H9 (cell line): Measurements from ENCODE around the gene POFUT2. TPM values are rescaled to one million over a fixed set of nuclear protein-coding genes. Genes with fewer than 3 reads are reported as not detected.
A peak's percentile ranks its signal among the peaks of the same experiment; 100 is the strongest.

ENCODE experiments used
- DNase-seq: peaks from one replicate; pipeline ENCODE4 v3.0.0-alpha.2; 2017
- H2AFZ ChIP-seq: one replicate; pipeline ENCODE4 v1.6.1; 2013; ENCODE audit warnings: mild to moderate bottlenecking, low read length, control low read depth, moderate library complexity
- H2AK5ac ChIP-seq: 2 replicates; pipeline ENCODE4 v1.6.1; 2013; ENCODE audit warnings: low read length, control low read depth, mixed read lengths; ENCODE audit not compliant: insufficient read length
- H2BK120ac ChIP-seq: one replicate; pipeline ENCODE4 v1.6.1; 2013; ENCODE audit warnings: low read depth, mild to moderate bottlenecking, low read length, control low read depth, inconsistent platforms; ENCODE audit not compliant: poor library complexity, severe bottlenecking
- H2BK12ac ChIP-seq: 2 replicates; pipeline ENCODE4 v1.6.1; 2013; ENCODE audit warnings: low read length, control low read depth, mixed read lengths, low read depth; ENCODE audit not compliant: insufficient read length
- H2BK15ac ChIP-seq: 2 replicates; pipeline ENCODE4 v1.6.1; 2013; ENCODE audit warnings: low read depth, low read length, control low read depth
- H2BK20ac ChIP-seq: one replicate; pipeline ENCODE4 v1.6.1; 2013; ENCODE audit warnings: low read depth, mild to moderate bottlenecking, low read length, control low read depth, inconsistent platforms; ENCODE audit not compliant: poor library complexity, severe bottlenecking
- H2BK5ac ChIP-seq: 2 replicates; pipeline ENCODE4 v1.6.1; 2013; ENCODE audit warnings: low read length, control low read depth, mixed read lengths; ENCODE audit not compliant: insufficient read length
- H3K14ac ChIP-seq: 2 replicates; pipeline ENCODE4 v1.6.1; 2013; ENCODE audit warnings: low read length, control low read depth; ENCODE audit not compliant: insufficient read depth
- H3K18ac ChIP-seq: 2 replicates; pipeline ENCODE4 v1.6.1; 2013; ENCODE audit warnings: low read depth, mild to moderate bottlenecking, mixed read lengths, low read length, control low read depth; ENCODE audit not compliant: insufficient read length
- H3K23ac ChIP-seq: 2 replicates; pipeline ENCODE4 v1.6.1; 2013; ENCODE audit warnings: low read length, control low read depth, mixed read lengths, low read depth; ENCODE audit not compliant: insufficient read length
- H3K23me2 ChIP-seq: 2 replicates; pipeline ENCODE4 v1.6.1; 2013; ENCODE audit warnings: low read depth, mild to moderate bottlenecking, mixed read lengths, low read length, control low read depth; ENCODE audit not compliant: insufficient read length, poor library complexity, severe bottlenecking
- H3K27ac ChIP-seq: 2 replicates; pipeline ENCODE4 v1.5.1; 2013; ENCODE audit warnings: low read length, control low read depth, mixed read lengths, low read depth; ENCODE audit not compliant: insufficient read length
- H3K27me3 ChIP-seq: 2 replicates; pipeline ENCODE4 v1.6.1; 2013; ENCODE audit warnings: low read length, control low read depth, inconsistent platforms; ENCODE audit not compliant: insufficient read depth
- H3K4ac ChIP-seq: 2 replicates; pipeline ENCODE4 v1.6.1; 2013; ENCODE audit warnings: low read depth, mild to moderate bottlenecking, control low read depth, inconsistent platforms, low read length, moderate library complexity
- H3K4me1 ChIP-seq: 2 replicates; pipeline ENCODE4 v1.6.1; 2013; ENCODE audit warnings: low read length, control low read depth, inconsistent platforms; ENCODE audit not compliant: insufficient read depth
- H3K4me2 ChIP-seq: 2 replicates; pipeline ENCODE4 v1.6.1; 2013; ENCODE audit warnings: low read length, control low read depth, mixed read lengths; ENCODE audit not compliant: insufficient read length, insufficient read depth
- H3K56ac ChIP-seq: 2 replicates; pipeline ENCODE4 v1.6.1; 2013; ENCODE audit warnings: low read depth, mild to moderate bottlenecking, mixed read lengths, low read length, control low read depth; ENCODE audit not compliant: insufficient read length
- H3K79me1 ChIP-seq: 2 replicates; pipeline ENCODE4 v1.6.1; 2013; ENCODE audit warnings: low read depth, mild to moderate bottlenecking, moderate library complexity, low read length, control low read depth, inconsistent platforms; ENCODE audit not compliant: insufficient read depth, poor library complexity, severe bottlenecking
- H3K79me2 ChIP-seq: 2 replicates; pipeline ENCODE4 v1.6.1; 2013; ENCODE audit warnings: low read length, control low read depth, inconsistent platforms; ENCODE audit not compliant: insufficient read depth
- H3K9ac ChIP-seq: 2 replicates; pipeline ENCODE4 v1.6.1; 2013; ENCODE audit warnings: low read length, control low read depth, mixed read lengths; ENCODE audit not compliant: insufficient read length; ENCODE audit errors: extremely low read depth
- H3K9me3 ChIP-seq: one replicate; pipeline ENCODE4 v1.6.1; 2013; ENCODE audit warnings: low read depth, low read length, inconsistent platforms; ENCODE audit not compliant: control insufficient read depth
- H3T11ph ChIP-seq: one replicate; pipeline ENCODE4 v1.6.1; 2013; ENCODE audit warnings: mild to moderate bottlenecking, low read length, control low read depth, inconsistent platforms
- H4K20me1 ChIP-seq: one replicate; pipeline ENCODE4 v1.6.1; 2013; ENCODE audit not compliant: control insufficient read depth, insufficient read length, insufficient read depth
- H4K5ac ChIP-seq: 2 replicates; pipeline ENCODE4 v1.6.1; 2013; ENCODE audit warnings: low read depth, mild to moderate bottlenecking, mixed read lengths, low read length, control low read depth; ENCODE audit not compliant: insufficient read length
- H4K8ac ChIP-seq: replicated peaks from 2 replicates; pipeline ENCODE4 v1.6.1; 2013; ENCODE audit warnings: low read length, control low read depth, mixed read lengths, low read depth; ENCODE audit not compliant: insufficient read length
- H4K91ac ChIP-seq: 2 replicates; pipeline ENCODE4 v1.6.1; 2013; ENCODE audit warnings: low read depth, mild to moderate bottlenecking, moderate library complexity, mixed read lengths, low read length, control low read depth; ENCODE audit not compliant: insufficient read length
- H3K27ac Mint-ChIP-seq, 3 experiments: 2 replicates in 2 of 3; 3 replicates in 1 of 3; pipeline ENCODE4 v1.8.0; 2020 to 2021; ENCODE audit warnings: mixed read lengths in 3 of 3, mild to moderate bottlenecking in 1 of 3, moderate library complexity in 1 of 3
- H3K27me3 Mint-ChIP-seq: 2 replicates; pipeline ENCODE4 v1.8.0; 2021; ENCODE audit warnings: low read depth, mild to moderate bottlenecking, moderate library complexity, mixed read lengths
- H3K36me3 Mint-ChIP-seq, 3 experiments: 2 replicates in 2 of 3; 3 replicates in 1 of 3; pipeline ENCODE4 v1.8.0; 2020 to 2021; ENCODE audit warnings: low read depth in 3 of 3, mixed read lengths in 3 of 3; ENCODE audit not compliant: insufficient read depth in 1 of 3
- H3K4me1 Mint-ChIP-seq, 2 experiments: 2 replicates each; pipeline ENCODE4 v1.8.0; 2020; ENCODE audit warnings: mixed read lengths in 2 of 2
- H3K4me3 Mint-ChIP-seq, 2 experiments: 2 replicates in 1 of 2; 3 replicates in 1 of 2; pipeline ENCODE4 v1.8.0; 2020 to 2021; ENCODE audit warnings: mild to moderate bottlenecking in 2 of 2, mixed read lengths in 2 of 2, moderate library complexity in 1 of 2
- H3K9me3 Mint-ChIP-seq, 2 experiments: 2 replicates in 1 of 2; 3 replicates in 1 of 2; pipeline ENCODE4 v1.8.0; 2020; ENCODE audit warnings: mild to moderate bottlenecking in 2 of 2, mixed read lengths in 2 of 2, moderate library complexity in 1 of 2
- CTCF ChIP-seq: fragments of 200-600 bp; sonication (generic); conservative IDR thresholded peaks from 3 replicates; pipeline ENCODE4 v1.8.0; 2021; ENCODE audit warnings: antibody characterized with exemption, mild to moderate bottlenecking
- WGBS: extraction: QIAGEN DNeasy Blood & Tissue Kit; methylation state at CpG from one replicate; pipeline ENCODE4 v1.1.7; 2013; ENCODE audit warnings: missing lambda C conversion rate, low lambda C conversion rate, mixed read lengths; ENCODE audit not compliant: insufficient read length; ENCODE audit errors: extremely low coverage; 5-methylcytosine and 5-hydroxymethylcytosine counted together
- total RNA-seq: library from RNA; stranded (reverse); gene quantifications from 2 replicates; pipeline ENCODE4 v1.2.1, GENCODE V29; 2021

Gene POFUT2
- total RNA-seq, 1 experiment from 2014 or later = 34.8 TPM

GRCh38 chr21:45303091-45303615 lies 15.5 kb upstream of the POFUT2 start:
- DNase-seq = no peak
- no peaks in the 10 kb centered on the region for H3K9me3 ChIP-seq
- Mint-ChIP-seq H3K27me3 (peaks cover 5% of the 10 kb centered on the region), H3K9me3 (no peaks in the 10 kb centered on the region; a peak in 1 of 5 replicates), H3K4me1 (peaks cover 10 to 20% of the 10 kb centered on the region in 2 experiments; a peak in 3 of 4 replicates), H3K4me3 (peak overlapping the region in 1 of 2 experiments; percentile 17; a peak in 2 of 5 replicates), H3K27ac (no peak overlapping the region), H3K36me3 (no peaks in the 10 kb centered on the region)
- H3K79me2 ChIP-seq = no peaks in the 10 kb centered on the region
- no peak overlapping the region for H4K8ac ChIP-seq
- H3T11ph ChIP-seq = no peak overlapping the region
- no peak overlapping the region for H2BK15ac ChIP-seq
- H3K4ac ChIP-seq = no peak overlapping the region
- no peak overlapping the region for H2AFZ ChIP-seq
- H2BK20ac ChIP-seq = no peak overlapping the region
- no peaks in the 10 kb centered on the region for H4K20me1 ChIP-seq
- no peak overlapping the region for H3K4me2 ChIP-seq
- no peak overlapping the region for H3K27ac ChIP-seq
- H2AK5ac ChIP-seq = no peak overlapping the region
- H3K18ac ChIP-seq = no peak overlapping the region
- H3K27me3 ChIP-seq = no peaks in the 10 kb centered on the region
- no peak overlapping the region for H2BK12ac ChIP-seq
- WGBS = no CpG with 5 or more reads among the region's 21 CpGs
- no peak overlapping the region for H2BK120ac ChIP-seq
- no peak overlapping the region; the same call in 1 of the 2 replicates for H3K14ac ChIP-seq
- H4K5ac ChIP-seq = no peak overlapping the region
- no peaks in the 10 kb centered on the region for H3K4me1 ChIP-seq
- no peaks in the 10 kb centered on the region for H3K79me1 ChIP-seq
- TF ChIP-seq CTCF = no peak
- H3K9ac ChIP-seq = no peak overlapping the region
- H4K91ac ChIP-seq = no peak overlapping the region
- no peak overlapping the region for H3K23ac ChIP-seq
- no peak overlapping the region for H2BK5ac ChIP-seq
- H3K23me2 ChIP-seq = no peaks in the 10 kb centered on the region
- no peak overlapping the region for H3K56ac ChIP-seq
